Upper lobe of right lung (tissue), 1 donor: ENCODE measurements around the gene KSR1. TPM values are rescaled to one million over a fixed set of nuclear protein-coding genes. Genes with fewer than 3 reads are reported as not detected.
"Not testable (repeated sequence)": the region's sequence is repeated elsewhere in the genome, so short reads cannot be mapped to it uniquely, and the experiment has no call there.

Source experiments
- ATAC-seq: fragments of 200-7000 bp; cut with Tn5 transposase; one replicate; pipeline ENCODE4 v1.9.1; 2020; ENCODE audit warnings: mild to moderate bottlenecking, moderate library complexity
- DNase-seq: peaks from one replicate; pipeline ENCODE4 v3.0.0-alpha.2; 2020
- H3K27ac ChIP-seq: fragments of 200-600 bp; one replicate; pipeline ENCODE4 v1.8.0; 2022
- H3K27me3 ChIP-seq: fragments of 200-600 bp; one replicate; pipeline ENCODE4 v1.8.0; 2022; ENCODE audit warnings: mild to moderate bottlenecking
- H3K36me3 ChIP-seq: fragments of 200-600 bp; one replicate; pipeline ENCODE4 v1.8.0; 2022
- H3K4me1 ChIP-seq: fragments of 200-600 bp; one replicate; pipeline ENCODE4 v1.8.0; 2022
- H3K4me3 ChIP-seq: fragments of 200-600 bp; one replicate; pipeline ENCODE4 v1.8.0; 2022; ENCODE audit warnings: mild to moderate bottlenecking
- H3K9me3 ChIP-seq: fragments of 200-600 bp; one replicate; pipeline ENCODE4 v1.8.0; 2022
- intact Hi-C: fragments of 100-400 bp; cut with DNase I; formaldehyde crosslinking; loops from one replicate; pipeline ENCODE4 v1.11.0; 2022
- total RNA-seq: library from RNA; stranded (reverse); fragmentation: NEBNext Ultra II Directional; extraction: Animal tissue kit (Norgen Biotek cat#: 25700); gene quantifications from one replicate; pipeline ENCODE4 v1.2.1, GENCODE V29; 2021
- TF ChIP-seq, protein P1 (sequence below): fragments of 200-600 bp; IDR thresholded peaks from one replicate; pipeline ENCODE4 v1.8.0; 2022; ENCODE audit warnings: antibody characterized with exemption
- donor health status: DM: no; HTN: yes; CAD: no; lungs with severe emphysema.

The KSR1 gene
- total RNA-seq, 1 donor from 2014 or later = 52.5 TPM

DNA sequence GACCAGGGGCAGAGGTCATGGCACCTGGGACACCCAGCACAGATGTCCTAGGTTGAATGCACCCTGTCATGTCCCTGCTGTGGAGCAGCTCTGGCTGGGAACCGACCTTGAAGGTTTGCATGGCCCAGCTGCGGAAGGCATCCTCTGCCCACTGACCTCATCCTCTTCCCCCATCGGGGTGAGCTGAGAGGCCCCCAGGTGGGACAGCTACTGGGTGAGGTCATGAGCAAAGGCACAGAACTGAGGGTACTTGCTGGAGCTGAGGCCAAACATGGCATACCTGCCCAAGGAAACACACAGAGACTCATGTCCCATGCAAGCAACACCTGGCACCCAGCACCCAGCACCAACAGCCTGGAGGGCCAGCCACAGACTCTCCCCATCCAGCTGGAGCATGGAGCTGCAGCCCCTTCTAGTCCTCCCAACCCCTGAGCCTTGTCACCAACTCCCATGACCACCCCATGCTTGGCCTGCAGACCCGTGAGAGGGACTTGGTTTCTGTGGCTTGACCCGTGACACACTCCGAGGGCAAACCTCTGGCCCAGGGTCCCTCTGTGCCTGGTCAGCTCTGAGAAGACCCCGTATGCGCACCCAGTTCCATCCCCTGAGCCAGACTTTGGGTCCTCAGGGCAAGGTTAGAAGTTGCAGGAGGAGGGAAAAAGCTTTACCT, 207.8 kb downstream of the KSR1 start:
- DNase-seq (peak; percentile 39), ATAC-seq (no peak)
- no peaks in the 10 kb centered on the region for H3K36me3 ChIP-seq
- H3K27ac ChIP-seq = no peak overlapping the region
- H3K27me3 ChIP-seq = no peaks in the 10 kb centered on the region
- no peaks in the 10 kb centered on the region for H3K4me1 ChIP-seq
- no peak overlapping the region for H3K4me3 ChIP-seq
- intact Hi-C loops = no loop called here
- H3K9me3 ChIP-seq = no peaks in the 10 kb centered on the region
- TF ChIP-seq, protein P1, sequence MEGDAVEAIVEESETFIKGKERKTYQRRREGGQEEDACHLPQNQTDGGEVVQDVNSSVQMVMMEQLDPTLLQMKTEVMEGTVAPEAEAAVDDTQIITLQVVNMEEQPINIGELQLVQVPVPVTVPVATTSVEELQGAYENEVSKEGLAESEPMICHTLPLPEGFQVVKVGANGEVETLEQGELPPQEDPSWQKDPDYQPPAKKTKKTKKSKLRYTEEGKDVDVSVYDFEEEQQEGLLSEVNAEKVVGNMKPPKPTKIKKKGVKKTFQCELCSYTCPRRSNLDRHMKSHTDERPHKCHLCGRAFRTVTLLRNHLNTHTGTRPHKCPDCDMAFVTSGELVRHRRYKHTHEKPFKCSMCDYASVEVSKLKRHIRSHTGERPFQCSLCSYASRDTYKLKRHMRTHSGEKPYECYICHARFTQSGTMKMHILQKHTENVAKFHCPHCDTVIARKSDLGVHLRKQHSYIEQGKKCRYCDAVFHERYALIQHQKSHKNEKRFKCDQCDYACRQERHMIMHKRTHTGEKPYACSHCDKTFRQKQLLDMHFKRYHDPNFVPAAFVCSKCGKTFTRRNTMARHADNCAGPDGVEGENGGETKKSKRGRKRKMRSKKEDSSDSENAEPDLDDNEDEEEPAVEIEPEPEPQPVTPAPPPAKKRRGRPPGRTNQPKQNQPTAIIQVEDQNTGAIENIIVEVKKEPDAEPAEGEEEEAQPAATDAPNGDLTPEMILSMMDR = no peak

DNA sequence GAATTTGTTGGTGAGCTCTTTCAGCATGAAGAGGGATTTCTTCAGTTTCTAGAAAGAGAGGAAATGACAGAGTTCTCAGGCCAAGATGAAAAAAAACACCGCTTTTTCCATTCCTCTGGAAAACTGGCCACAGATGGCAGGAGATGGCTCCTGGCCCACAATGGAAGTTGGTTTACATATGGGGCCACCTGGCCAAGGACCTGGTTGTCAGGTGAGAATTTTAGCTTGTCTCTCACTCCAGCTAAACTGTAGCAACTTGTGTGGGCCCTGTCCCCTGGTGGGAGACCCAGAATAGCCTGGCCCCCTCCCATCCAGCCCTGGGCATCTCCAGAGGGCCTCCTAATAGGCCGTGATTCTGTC, 208.3 kb downstream of the KSR1 start:
- TF ChIP-seq, protein P1 = no peak
- H3K36me3 ChIP-seq = no peaks in the 10 kb centered on the region
- intact Hi-C loops = no loop called here
- DNase-seq = no peak
- no peaks in the 10 kb centered on the region for H3K9me3 ChIP-seq
- H3K27ac ChIP-seq = no peak overlapping the region
- H3K27me3 ChIP-seq = no peaks in the 10 kb centered on the region
- H3K4me1 ChIP-seq = no peaks in the 10 kb centered on the region
- no peak for ATAC-seq
- H3K4me3 ChIP-seq = no peak overlapping the region

DNA sequence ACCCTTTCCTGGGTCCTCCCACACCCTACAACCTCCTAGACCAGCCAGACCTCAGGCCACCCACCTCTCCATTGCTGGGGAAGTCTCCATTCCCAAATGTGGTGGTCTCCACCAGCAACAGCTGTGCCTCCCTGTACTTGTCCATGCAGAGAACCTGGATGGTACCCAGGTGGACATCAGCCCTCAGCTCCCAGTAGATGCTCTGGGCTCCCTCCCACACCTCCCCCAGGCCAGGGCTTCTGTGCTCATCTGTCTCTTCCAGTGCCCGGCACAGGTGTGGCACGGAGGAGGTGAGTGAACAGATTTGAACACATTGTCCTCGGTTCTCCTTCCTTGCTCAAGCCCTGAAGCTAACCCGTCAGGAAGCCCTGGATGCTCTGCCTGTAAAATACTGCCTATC, 209.3 kb downstream of the KSR1 start:
- intact Hi-C loops = no loop called here
- no peaks in the 10 kb centered on the region for H3K27me3 ChIP-seq
- TF ChIP-seq, protein P1 = no peak
- H3K9me3 ChIP-seq = no peaks in the 10 kb centered on the region
- H3K4me3 ChIP-seq = no peak overlapping the region
- no peak overlapping the region for H3K27ac ChIP-seq
- no peak for ATAC-seq
- no peaks in the 10 kb centered on the region for H3K4me1 ChIP-seq
- DNase-seq = peak; percentile 29
- no peaks in the 10 kb centered on the region for H3K36me3 ChIP-seq

DNA sequence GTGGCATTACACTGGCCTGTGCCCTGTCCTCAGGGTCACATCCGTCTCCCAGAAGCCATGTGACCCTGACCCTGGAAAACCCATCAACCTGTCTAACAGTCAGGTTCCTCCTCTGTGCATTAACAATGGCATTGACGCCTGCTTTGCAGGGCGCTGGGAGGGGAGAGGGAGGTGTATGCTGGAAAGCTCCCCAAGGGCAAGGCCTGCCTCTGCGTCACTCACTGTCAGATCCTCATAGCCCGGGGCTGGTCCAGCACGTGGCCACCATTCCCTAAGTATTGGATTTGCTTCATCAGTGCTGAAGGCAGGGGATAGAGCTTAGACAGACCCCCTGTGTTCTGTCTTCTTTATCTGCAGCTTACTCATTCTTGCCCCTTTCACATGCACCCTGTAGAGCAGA, 210.0 kb downstream of the KSR1 start:
- intact Hi-C loops = not testable (repeated sequence)

DNA sequence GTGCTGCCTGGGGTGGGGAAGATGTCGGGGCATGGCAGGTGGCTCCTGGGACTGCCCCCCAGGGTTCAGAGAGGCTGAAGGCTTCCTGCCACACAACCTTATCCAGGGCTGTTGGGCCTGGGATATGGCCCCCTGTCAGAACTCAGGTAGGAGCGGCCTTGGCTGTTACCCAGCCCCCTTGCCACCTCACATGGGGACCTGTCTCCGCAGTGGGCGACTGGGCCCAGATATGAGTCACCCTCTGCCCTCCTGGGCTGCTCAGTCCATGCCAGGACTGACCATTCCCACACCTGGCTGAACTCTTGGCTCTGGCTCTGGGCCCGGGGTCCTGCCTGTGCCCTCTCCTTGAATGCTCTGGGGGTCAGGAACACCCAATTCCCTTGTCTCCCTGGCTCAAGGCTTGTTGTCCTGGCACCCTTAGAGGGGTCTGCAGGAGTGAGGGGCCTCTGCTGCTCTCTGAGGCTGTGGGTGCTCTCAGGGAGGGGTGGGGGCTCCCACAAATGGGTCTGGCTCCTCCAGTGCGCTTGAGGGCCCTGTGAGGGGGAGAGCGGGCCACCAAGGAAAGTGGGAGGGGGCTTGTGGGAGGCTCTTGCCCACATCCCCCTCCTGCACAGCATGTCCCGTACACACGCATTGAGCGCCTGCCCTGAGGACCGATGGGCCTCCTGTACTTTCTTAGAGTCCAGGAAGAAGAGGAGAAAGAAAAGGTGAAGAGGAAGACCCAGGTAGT, 210.7 kb downstream of the KSR1 start:
- TF ChIP-seq, protein P1 = no peak
- H3K36me3 ChIP-seq = no peaks in the 10 kb centered on the region
- intact Hi-C loops = no loop called here
- no peak for ATAC-seq
- DNase-seq = peak; percentile 49
- no peak overlapping the region for H3K4me3 ChIP-seq
- H3K27ac ChIP-seq = no peak overlapping the region
- no peaks in the 10 kb centered on the region for H3K9me3 ChIP-seq
- no peaks in the 10 kb centered on the region for H3K27me3 ChIP-seq
- no peaks in the 10 kb centered on the region for H3K4me1 ChIP-seq

More for the DNA sequence above, 210.0 kb downstream of the KSR1 start:
- not testable (repeated sequence) for H3K9me3 ChIP-seq, H3K4me1 ChIP-seq, H3K4me3 ChIP-seq, H3K36me3 ChIP-seq, H3K27me3 ChIP-seq, H3K27ac ChIP-seq, ATAC-seq
- peak; percentile 20 for DNase-seq

DNA sequence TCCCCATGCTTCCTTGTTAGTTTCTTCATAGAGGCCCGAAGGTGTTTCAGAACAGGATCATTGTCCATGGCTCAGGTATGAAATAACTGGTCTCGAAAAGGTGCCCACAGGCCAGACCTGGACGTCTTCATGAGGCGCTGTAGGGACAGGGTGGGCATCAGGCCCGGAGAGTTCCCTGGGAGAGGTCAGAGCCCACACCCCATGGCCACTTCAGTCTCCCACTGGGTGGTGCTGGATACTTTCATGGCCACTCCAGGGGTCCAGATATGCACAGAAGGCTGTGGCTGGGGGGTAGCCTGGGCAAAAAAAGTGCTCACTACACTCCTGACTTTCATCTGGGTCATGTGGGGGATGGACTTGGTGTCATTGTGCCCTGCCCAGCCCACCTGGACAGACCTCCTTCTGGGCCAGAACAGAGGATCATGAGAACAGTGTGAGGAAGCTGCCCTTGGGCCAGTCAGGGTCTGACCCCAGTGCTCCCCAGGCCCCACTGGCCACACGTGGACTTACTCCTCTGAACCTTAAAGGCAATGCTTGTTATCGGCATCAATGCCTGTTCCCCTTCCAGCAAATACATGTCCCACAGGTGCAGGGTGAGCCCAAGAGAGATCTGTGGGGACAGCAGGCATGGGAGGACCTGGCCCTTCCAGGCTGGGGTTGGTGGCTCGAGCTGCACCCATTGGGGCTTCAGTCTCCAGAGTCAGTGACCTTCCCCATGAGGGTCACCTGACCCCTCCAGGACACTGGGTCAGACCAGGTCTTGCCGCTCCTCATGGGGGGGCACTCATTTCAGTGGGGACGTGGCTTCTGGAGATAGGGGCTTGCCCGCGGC, 211.6 kb downstream of the KSR1 start:
- Histone ChIP-seq H3K27ac (no peak overlapping the region), H3K4me3 (no peak overlapping the region), H3K4me1 (no peaks in the 10 kb centered on the region), H3K36me3 (no peaks in the 10 kb centered on the region), H3K9me3 (no peaks in the 10 kb centered on the region), H3K27me3 (no peaks in the 10 kb centered on the region)
- ATAC-seq = no peak
- TF ChIP-seq, protein P1 = no peak
- peak; percentile 51 for DNase-seq
- intact Hi-C loops = no loop called here
